Fibroblast of lung (primary cell): ENCODE data around the gene KRTAP5-3.

Source experiments
- CTCF ChIP-seq, 2 donors: IDR thresholded peaks in 1 of 2; conservative IDR thresholded peaks in 1 of 2; 1 replicate in 1 of 2; 2 replicates in 1 of 2; pipeline ENCODE4 v1.5.1; 2011 to 2012; ENCODE audit warnings: low read length in 2 of 2, control low read depth in 1 of 2, inconsistent platforms in 1 of 2, low read depth in 1 of 2, mild to moderate bottlenecking in 1 of 2
- EZH2 ChIP-seq: IDR thresholded peaks from 2 replicates; pipeline ENCODE4 v1.5.1; 2012; ENCODE audit warnings: low read length, control low read depth, mild to moderate bottlenecking; ENCODE audit errors: missing control alignments

GRCh38 chr11:1622086-1622485 lies 13.8 kb upstream of the KRTAP5-3 start, which contains the start of gene KRTAP5-4:
- TF ChIP-seq CTCF (conservative IDR thresholded peaks at IDR 0.05 in 1 of 2, IDR thresholded peaks at IDR 0.05 in 1 of 2; ENCODE audit: low read depth in 1 of 2, low read length in 2 of 2) (no peak), EZH2 (no peak)
